ENCODE results near the gene NEU1. TPM values are rescaled to one million over a fixed set of nuclear protein-coding genes. Genes with fewer than 3 reads are reported as not detected.
A peak's percentile ranks its signal among the peaks of the same experiment; 100 is the strongest.
"Not testable (repeated sequence)": the region's sequence is repeated elsewhere in the genome, so short reads cannot be mapped to it uniquely, and the experiment has no call there.

NEU1 gene
- total RNA-seq, 1 experiment from 2014 or later = 38.1 TPM

GRCh38 chr6:31820399-31820798, 42.2 kb downstream of the NEU1 start:
- Histone ChIP-seq H3K36me3 (peaks cover 13% of the 10 kb centered on the region), H3K4me1 (replicated peaks) (peaks cover 42% of the 10 kb centered on the region)
- not testable (repeated sequence) for H3K27me3 ChIP-seq (replicated peaks); DNase-seq (ENCODE audit: low read depth in 1 of 2, low spot score in 2 of 2); H3K4me3 ChIP-seq; H3K27ac ChIP-seq; H3K9me3 ChIP-seq (replicated peaks)

GRCh38 chr6:31819871-31820299, 42.7 kb downstream of the NEU1 start:
- Histone ChIP-seq H3K27me3 (replicated peaks) (no peaks in the 10 kb centered on the region), H3K9me3 (replicated peaks) (no peaks in the 10 kb centered on the region), H3K4me1 (replicated peaks) (peaks cover 42% of the 10 kb centered on the region), H3K4me3 (no peak overlapping the region), H3K27ac (no peak overlapping the region), H3K36me3 (peaks cover 13% of the 10 kb centered on the region)
- no peak for DNase-seq (ENCODE audit: low read depth in 1 of 2, low spot score in 2 of 2)

DNA sequence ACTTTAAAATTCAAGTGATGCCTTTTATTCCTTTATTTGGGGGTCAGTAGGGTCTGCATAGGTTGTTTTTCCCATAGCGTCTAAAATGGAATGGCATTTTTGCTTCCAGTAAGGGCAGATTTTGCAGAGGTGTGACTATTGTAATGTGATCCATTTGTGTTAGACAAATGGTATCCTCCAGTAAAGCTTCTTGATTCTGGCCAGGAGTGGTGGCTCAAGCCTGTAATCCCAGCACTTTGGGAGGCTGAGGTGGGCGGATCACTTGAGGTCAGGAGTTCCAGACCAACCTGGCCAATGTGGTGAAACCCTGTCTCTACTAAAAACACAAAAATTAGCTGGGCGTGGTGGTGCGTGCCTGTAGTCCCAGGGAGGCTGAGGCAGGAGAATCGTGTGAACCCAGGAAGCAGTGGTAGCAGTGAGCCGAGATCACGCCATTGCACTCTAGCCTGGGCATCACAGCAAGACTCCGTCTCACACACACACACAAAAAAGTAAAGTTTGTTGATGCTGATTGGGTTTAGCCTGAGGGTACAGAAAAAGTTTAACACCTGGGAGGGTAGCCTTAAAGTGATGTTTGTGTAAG, 44.6 kb downstream of the NEU1 start:
- not testable (repeated sequence) for DNase-seq (ENCODE audit: low read depth in 1 of 2, low spot score in 2 of 2)
- H3K4me3 ChIP-seq = peak overlapping the region; percentile 6; the same call in 1 of the 2 replicates

GRCh38 chr6:31817133-31817928, 45.3 kb downstream of the NEU1 start:
- peak overlapping the region; percentile 6; the same call in 1 of the 2 replicates for H3K4me3 ChIP-seq
- H3K36me3 ChIP-seq = peaks cover 13% of the 10 kb centered on the region
- H3K27me3 ChIP-seq (replicated peaks); H3K27ac ChIP-seq; H3K9me3 ChIP-seq (replicated peaks); DNase-seq (ENCODE audit: low read depth in 1 of 2, low spot score in 2 of 2): not testable (repeated sequence)
- peaks cover 42% of the 10 kb centered on the region for H3K4me1 ChIP-seq (replicated peaks)

More for the DNA sequence above, 44.6 kb downstream of the NEU1 start:
- not testable (repeated sequence) for H3K27me3 ChIP-seq (replicated peaks); H3K9me3 ChIP-seq (replicated peaks); H3K27ac ChIP-seq
- Histone ChIP-seq H3K4me1 (replicated peaks) (peaks cover 49% of the 10 kb centered on the region), H3K36me3 (peaks cover 13% of the 10 kb centered on the region)

GRCh38 chr6:31815025-31815838, 47.4 kb downstream of the NEU1 start, which contains the start of the genes HSPA1A and HSPA1L:
Gene HSPA1A, plus strand, starts transcription at chr6:31815543. Its CDS starts 214 bp downstream, at chr6:31815757.
Gene HSPA1L, minus strand, starts transcription at chr6:31815283. Its CDS starts 3,311 bp downstream, at chr6:31811972.
- DNase-seq (ENCODE audit: low read depth in 1 of 2, low spot score in 2 of 2) = peak; percentile 90 to 96
- Histone ChIP-seq H3K36me3 (peaks cover 13% of the 10 kb centered on the region), H3K27ac (peak within 1 kb of the TSS; percentile 89), H3K9me3 (replicated peaks) (no peaks in the 10 kb centered on the region), H3K4me1 (replicated peaks) (peaks cover 31% of the 10 kb centered on the region), H3K27me3 (replicated peaks) (no peaks in the 10 kb centered on the region), H3K4me3 (peak within 1 kb of the TSS; percentile 45)

DNA sequence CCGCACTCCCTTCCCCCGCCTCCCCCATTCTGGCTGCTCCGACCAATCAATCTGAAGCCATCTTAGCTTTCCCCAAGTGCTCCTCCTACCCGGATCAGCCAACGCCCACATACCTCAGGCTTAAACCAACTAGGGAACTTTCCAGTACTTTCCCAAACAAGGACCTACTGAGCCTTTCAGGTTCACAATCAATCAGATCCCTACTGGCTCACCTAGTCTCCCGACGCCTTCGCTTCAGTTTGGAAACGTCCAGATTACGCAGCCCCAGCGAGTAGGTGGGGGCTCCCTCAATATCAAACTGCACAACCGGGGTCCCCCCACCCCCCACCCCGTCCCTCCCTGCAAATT, 48.0 kb downstream of the NEU1 start:
- Histone ChIP-seq H3K36me3 (peaks cover 9% of the 10 kb centered on the region), H3K9me3 (replicated peaks) (no peaks in the 10 kb centered on the region), H3K27ac (peak overlapping the region; percentile 89), H3K4me3 (peak overlapping the region; percentile 45), H3K27me3 (replicated peaks) (no peaks in the 10 kb centered on the region), H3K4me1 (replicated peaks) (peaks cover 31% of the 10 kb centered on the region)
- peak; percentile 81 to 96 for DNase-seq (ENCODE audit: low read depth in 1 of 2, low spot score in 2 of 2)

- no peaks in the 10 kb centered on the region for H3K27me3 ChIP-seq (replicated peaks)
- peaks cover 23% of the 10 kb centered on the region for H3K4me1 ChIP-seq (replicated peaks)
- no peak for DNase-seq (ENCODE audit: low read depth in 1 of 2, low spot score in 2 of 2)
- H3K27ac ChIP-seq = no peak overlapping the region
- peaks cover under 1% of the 10 kb centered on the region for H3K36me3 ChIP-seq
- no peaks in the 10 kb centered on the region for H3K9me3 ChIP-seq (replicated peaks)
- no peak overlapping the region for H3K4me3 ChIP-seq
These were observed 49.2 kb downstream of the NEU1 start for GRCh38 chr6:31813465-31813849.

- Histone ChIP-seq H3K27ac (no peak overlapping the region), H3K9me3 (replicated peaks) (no peaks in the 10 kb centered on the region), H3K36me3 (no peaks in the 10 kb centered on the region), H3K4me3 (no peak overlapping the region), H3K4me1 (replicated peaks) (peaks cover 16% of the 10 kb centered on the region), H3K27me3 (replicated peaks) (no peaks in the 10 kb centered on the region)
- DNase-seq (ENCODE audit: low read depth in 1 of 2, low spot score in 2 of 2) = no peak
These were observed 51.0 kb downstream of the NEU1 start for GRCh38 chr6:31811645-31812044.

DNA sequence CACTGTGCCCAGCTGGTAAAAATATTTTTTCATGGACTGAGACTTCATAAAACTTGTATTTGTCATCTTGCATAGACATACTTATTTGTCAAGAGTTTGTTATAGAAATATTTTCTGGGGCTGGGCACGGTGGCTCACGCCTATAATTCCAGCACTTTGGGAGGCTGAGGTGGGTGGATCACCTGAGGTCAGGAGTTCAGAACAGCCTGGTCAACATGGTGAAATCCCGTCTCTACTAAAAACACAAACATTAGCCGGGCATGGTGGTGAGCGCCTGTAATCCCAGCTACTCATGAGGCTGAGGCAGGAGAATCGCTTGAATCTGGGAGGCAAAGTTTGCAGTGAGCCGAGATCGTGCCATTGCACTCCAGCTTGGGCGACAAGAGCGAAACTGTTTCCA, 54.0 kb downstream of the NEU1 start:
- H3K4me1 ChIP-seq (replicated peaks); H3K36me3 ChIP-seq; H3K27ac ChIP-seq; DNase-seq (ENCODE audit: low read depth in 1 of 2, low spot score in 2 of 2); H3K27me3 ChIP-seq (replicated peaks); H3K9me3 ChIP-seq (replicated peaks); H3K4me3 ChIP-seq: not testable (repeated sequence)

Other genes starting within 250 kb of the NEU1 start
- gene AIF1, start 247.6 kb downstream of the NEU1 start, total RNA-seq (2014; rRNA removed; shearing (Covaris generic)) = not detected in 2 replicates
- 36.1 and 68.6 TPM in 2 replicates for gene PRRC2A, start 242.1 kb downstream of the NEU1 start, total RNA-seq (2014; rRNA removed; shearing (Covaris generic))
- gene BAG6, start 210.2 kb downstream of the NEU1 start, total RNA-seq (2014; rRNA removed; shearing (Covaris generic)) = 187 and 208 TPM in 2 replicates
- 0.75 and 1.1 TPM in 2 replicates for gene APOM, start 206.9 kb downstream of the NEU1 start, total RNA-seq (2014; rRNA removed; shearing (Covaris generic))
- gene C6orf47, start 202.0 kb downstream of the NEU1 start, total RNA-seq (2014; rRNA removed; shearing (Covaris generic)) = 21.1 and 23.7 TPM in 2 replicates
- 8.0 and 13.5 TPM in 2 replicates for gene GPANK1, start 197.8 kb downstream of the NEU1 start, total RNA-seq (2014; rRNA removed; shearing (Covaris generic))
- gene CSNK2B, start 196.7 kb downstream of the NEU1 start, total RNA-seq (2014; rRNA removed; shearing (Covaris generic)) = 270 and 293 TPM in 2 replicates
- 0.19 and 1.6 TPM in 2 replicates for gene LY6G5B, start 192.8 kb downstream of the NEU1 start, total RNA-seq (2014; rRNA removed; shearing (Covaris generic))
- 1.6 TPM in 1 of 2 replicates, not detected in the other for gene LY6G5C, start 181.8 kb downstream of the NEU1 start, total RNA-seq (2014; rRNA removed; shearing (Covaris generic))
- gene ABHD16A, start 159.5 kb downstream of the NEU1 start, total RNA-seq (2014; rRNA removed; shearing (Covaris generic)) = 37.6 and 47.5 TPM in 2 replicates
- not detected in 2 replicates for gene LY6G6F, start 156.0 kb downstream of the NEU1 start, total RNA-seq (2014; rRNA removed; shearing (Covaris generic))
- not detected in 2 replicates for gene LY6G6D, start 147.5 kb downstream of the NEU1 start, total RNA-seq (2014; rRNA removed; shearing (Covaris generic))
- gene LY6G6C, start 141.1 kb downstream of the NEU1 start, total RNA-seq (2014; rRNA removed; shearing (Covaris generic)) = not detected in 2 replicates
- not detected in 2 replicates for gene MPIG6B, start 139.4 kb downstream of the NEU1 start, total RNA-seq (2014; rRNA removed; shearing (Covaris generic))
- 80.0 and 128 TPM in 2 replicates for gene DDAH2, start 133.5 kb downstream of the NEU1 start, total RNA-seq (2014; rRNA removed; shearing (Covaris generic))
- gene CLIC1, start 126.3 kb downstream of the NEU1 start, total RNA-seq (2014; rRNA removed; shearing (Covaris generic)) = 1,071 and 1,205 TPM in 2 replicates
- 3.9 and 16.7 TPM in 2 replicates for gene MSH5, start 122.8 kb downstream of the NEU1 start, total RNA-seq (2014; rRNA removed; shearing (Covaris generic))
- 1.4 TPM in 1 of 2 replicates, not detected in the other for gene SAPCD1, start 100.2 kb downstream of the NEU1 start, total RNA-seq (2014; rRNA removed; shearing (Covaris generic))
- not detected in 2 replicates for gene VWA7, start 85.5 kb downstream of the NEU1 start, total RNA-seq (2014; rRNA removed; shearing (Covaris generic))
- 23.1 and 39.5 TPM in 2 replicates for gene VARS1, start 67.1 kb downstream of the NEU1 start, total RNA-seq (2014; rRNA removed; shearing (Covaris generic))
- gene LSM2, start 55.9 kb downstream of the NEU1 start, total RNA-seq (2014; rRNA removed; shearing (Covaris generic)) = 72.6 and 89.4 TPM in 2 replicates
- 0.78 and 0.87 TPM in 2 replicates for gene HSPA1L, start 47.5 kb downstream of the NEU1 start, total RNA-seq (2014; rRNA removed; shearing (Covaris generic))
- 211 and 214 TPM in 2 replicates for gene HSPA1A, start 47.3 kb downstream of the NEU1 start, total RNA-seq (2014; rRNA removed; shearing (Covaris generic))
- gene HSPA1B, start 35.1 kb downstream of the NEU1 start, total RNA-seq (2014; rRNA removed; shearing (Covaris generic)) = 218 and 257 TPM in 2 replicates
- gene SLC44A4, start 16.2 kb upstream of the NEU1 start, total RNA-seq (2014; rRNA removed; shearing (Covaris generic)) = not detected in 2 replicates
- 33.8 and 40.4 TPM in 2 replicates for gene EHMT2, start 34.9 kb upstream of the NEU1 start, total RNA-seq (2014; rRNA removed; shearing (Covaris generic))
- 0.53 and 2.0 TPM in 2 replicates for gene ZBTB12, start 39.3 kb upstream of the NEU1 start, total RNA-seq (2014; rRNA removed; shearing (Covaris generic))
- 0.47 and 0.53 TPM in 2 replicates for gene C2, start 64.9 kb upstream of the NEU1 start, total RNA-seq (2014; rRNA removed; shearing (Covaris generic))
- gene CFB, start 83.3 kb upstream of the NEU1 start, total RNA-seq (2014; rRNA removed; shearing (Covaris generic)) = 0.50 and 0.58 TPM in 2 replicates
- 69.4 and 134 TPM in 2 replicates for gene NELFE, start 96.2 kb upstream of the NEU1 start, total RNA-seq (2014; rRNA removed; shearing (Covaris generic))
- gene SKIC2, start 96.4 kb upstream of the NEU1 start, total RNA-seq (2014; rRNA removed; shearing (Covaris generic)) = 34.5 and 35.5 TPM in 2 replicates
- gene DXO, start 109.3 kb upstream of the NEU1 start, total RNA-seq (2014; rRNA removed; shearing (Covaris generic)) = 13.1 and 17.4 TPM in 2 replicates
- 0.47 and 1.4 TPM in 2 replicates for gene C4A, start 119.2 kb upstream of the NEU1 start, total RNA-seq (2014; rRNA removed; shearing (Covaris generic))
- 0.28 and 1.5 TPM in 2 replicates for gene C4B, start 152.0 kb upstream of the NEU1 start, total RNA-seq (2014; rRNA removed; shearing (Covaris generic))
- gene CYP21A2, start 175.6 kb upstream of the NEU1 start, total RNA-seq (2014; rRNA removed; shearing (Covaris generic)) = not detected in 2 replicates
- gene TNXB, start 246.5 kb upstream of the NEU1 start, total RNA-seq (2014; rRNA removed; shearing (Covaris generic)) = 0.66 TPM in 1 of 2 replicates, not detected in the other